Trophoblast cell (in vitro differentiated cells and primary cell): ENCODE results near the gene LRP1-AS.

Experiments
- DNase-seq, 2 donors: peaks; one replicate each; pipeline ENCODE4 v3.0.0-alpha.2; 2016
- H2AFZ ChIP-seq: 2 replicates; pipeline ENCODE4 v1.6.1; 2013; ENCODE audit warnings: low read length, moderate library complexity, mild to moderate bottlenecking; ENCODE audit not compliant: insufficient read depth, poor library complexity
- H2AK5ac ChIP-seq: 2 replicates; pipeline ENCODE4 v1.6.1; 2013; ENCODE audit warnings: mild to moderate bottlenecking, low read length
- H2BK120ac ChIP-seq: 2 replicates; pipeline ENCODE4 v1.6.1; 2013; ENCODE audit warnings: low read length, mild to moderate bottlenecking, moderate library complexity; ENCODE audit not compliant: insufficient read depth, poor library complexity
- H2BK12ac ChIP-seq: 2 replicates; pipeline ENCODE4 v1.6.1; 2013; ENCODE audit warnings: mild to moderate bottlenecking, low read length, moderate library complexity
- H2BK5ac ChIP-seq: 2 replicates; pipeline ENCODE4 v1.6.1; 2013; ENCODE audit warnings: low read length, low read depth, moderate library complexity, mild to moderate bottlenecking; ENCODE audit not compliant: poor library complexity
- H3K14ac ChIP-seq: 2 replicates; pipeline ENCODE4 v1.6.1; 2013; ENCODE audit warnings: mild to moderate bottlenecking, low read length
- H3K18ac ChIP-seq: 2 replicates; pipeline ENCODE4 v1.6.1; 2013; ENCODE audit warnings: mild to moderate bottlenecking, low read length
- H3K23ac ChIP-seq: 2 replicates; pipeline ENCODE4 v1.6.1; 2013; ENCODE audit warnings: low read length
- H3K27ac ChIP-seq: 2 replicates; pipeline ENCODE4 v1.5.1; 2013; ENCODE audit warnings: low read depth, mild to moderate bottlenecking, inconsistent platforms, low read length, moderate library complexity
- H3K27me3 ChIP-seq: 2 replicates; pipeline ENCODE4 v1.6.1; 2013; ENCODE audit warnings: inconsistent platforms, mild to moderate bottlenecking, low read length, moderate library complexity; ENCODE audit not compliant: insufficient read depth
- H3K36me3 ChIP-seq, 2 experiments: 1 replicate in 1 of 2; 2 replicates in 1 of 2; pipeline ENCODE4 v1.6.1; 2013; ENCODE audit warnings: low read length in 2 of 2, mild to moderate bottlenecking in 2 of 2, moderate library complexity in 1 of 2; ENCODE audit not compliant: insufficient read depth in 2 of 2, control insufficient read depth in 1 of 2
- H3K4ac ChIP-seq: 2 replicates; pipeline ENCODE4 v1.6.1; 2013; ENCODE audit warnings: low read depth, mild to moderate bottlenecking, low read length, moderate library complexity
- H3K4me1 ChIP-seq, 2 experiments: 1 replicate in 1 of 2; 2 replicates in 1 of 2; pipeline ENCODE4 v1.6.1; 2013; ENCODE audit warnings: low read length in 2 of 2, mild to moderate bottlenecking in 2 of 2, moderate library complexity in 1 of 2; ENCODE audit not compliant: insufficient read depth in 2 of 2, control insufficient read depth in 1 of 2
- H3K4me2 ChIP-seq: 2 replicates; pipeline ENCODE4 v1.6.1; 2013; ENCODE audit warnings: inconsistent platforms, mild to moderate bottlenecking, low read length, moderate library complexity
- H3K4me3 ChIP-seq: 2 replicates; pipeline ENCODE4 v1.5.1; 2013; ENCODE audit warnings: mild to moderate bottlenecking, low read depth, low read length, inconsistent platforms
- H3K79me1 ChIP-seq: one replicate; pipeline ENCODE4 v1.6.1; 2013; ENCODE audit warnings: low read length
- H3K79me2 ChIP-seq: 2 replicates; pipeline ENCODE4 v1.6.1; 2013; ENCODE audit warnings: low read length, mild to moderate bottlenecking; ENCODE audit not compliant: control insufficient read depth, insufficient read depth, poor library complexity
- H3K9ac ChIP-seq: 2 replicates; pipeline ENCODE4 v1.6.1; 2013; ENCODE audit warnings: mild to moderate bottlenecking, low read length
- H3K9me3 ChIP-seq: 2 replicates; pipeline ENCODE4 v1.6.1; 2013; ENCODE audit warnings: low read depth, mild to moderate bottlenecking, control low read depth, inconsistent platforms, low read length; ENCODE audit not compliant: insufficient read depth
- H4K12ac ChIP-seq: 2 replicates; pipeline ENCODE4 v1.6.1; 2013; ENCODE audit warnings: low read depth, mild to moderate bottlenecking, low read length, moderate library complexity
- H4K8ac ChIP-seq: 2 replicates; pipeline ENCODE4 v1.6.1; 2013; ENCODE audit warnings: low read depth, mild to moderate bottlenecking, low read length, moderate library complexity
- H4K91ac ChIP-seq: one replicate; pipeline ENCODE4 v1.6.1; 2013; ENCODE audit warnings: low read depth, mild to moderate bottlenecking, low read length, moderate library complexity
- whole genome bisulfite sequencing: extraction: QIAGEN DNeasy Blood & Tissue Kit; methylation state at CpG from one replicate; pipeline ENCODE4 v1.1.7; 2013; ENCODE audit warnings: missing lambda C conversion rate; ENCODE audit not compliant: insufficient read length, insufficient coverage; ENCODE audit errors: extremely low coverage; 5-methylcytosine and 5-hydroxymethylcytosine counted together

Gene LRP1-AS

GRCh38 chr12:57176139-57176477 lies 28.7 kb upstream of the LRP1-AS start:
- Histone ChIP-seq H3K4me1 (peaks cover 5 to 8% of the 10 kb centered on the region in 2 experiments), H3K23ac (no peak overlapping the region), H3K79me2 (no peaks in the 10 kb centered on the region), H3K4me2 (no peak overlapping the region), H3K27me3 (no peaks in the 10 kb centered on the region), H2BK5ac (no peak overlapping the region), H4K12ac (no peak overlapping the region), H2AK5ac (no peak overlapping the region), H4K8ac (no peak overlapping the region), H3K9me3 (peaks cover 2% of the 10 kb centered on the region), H2AFZ (no peak overlapping the region), H2BK120ac (no peak overlapping the region), H3K36me3 (peaks cover 87 to 89% of the 10 kb centered on the region in 2 experiments), H3K4me3 (no peak overlapping the region), H3K27ac (no peak overlapping the region), H3K79me1 (no peaks in the 10 kb centered on the region), H3K4ac (no peak overlapping the region), H3K14ac (no peak overlapping the region), H3K9ac (peak overlapping the region; percentile 45), H3K18ac (no peak overlapping the region), H2BK12ac (no peak overlapping the region), H4K91ac (no peak overlapping the region)
- no CpG with 5 or more reads among the region's 9 CpGs for WGBS
- no peak for DNase-seq

GRCh38 chr12:57175428-57176138 lies 28.2 kb upstream of the LRP1-AS start:
- Histone ChIP-seq H2BK12ac (no peak overlapping the region), H3K18ac (no peak overlapping the region), H3K79me1 (no peaks in the 10 kb centered on the region)

GRCh38 chr12:57173683-57174082 lies 26.3 kb upstream of the LRP1-AS start:
- no peak overlapping the region for H4K12ac ChIP-seq
- H2BK120ac ChIP-seq, result no peak overlapping the region
- no peak overlapping the region for H4K8ac ChIP-seq
- H3K36me3 ChIP-seq, result peaks cover 82 to 85% of the 10 kb centered on the region in 2 experiments
- peaks cover 2% of the 10 kb centered on the region for H3K9me3 ChIP-seq
- no peak overlapping the region for H2BK12ac ChIP-seq
- no peaks in the 10 kb centered on the region for H3K79me1 ChIP-seq
- no peak overlapping the region for H3K4me3 ChIP-seq
- no peak overlapping the region for H3K4me2 ChIP-seq
- no peak overlapping the region for H4K91ac ChIP-seq
- H3K14ac ChIP-seq, result no peak overlapping the region
- no peak overlapping the region for H2BK5ac ChIP-seq
- H2AFZ ChIP-seq, result no peak overlapping the region
- H3K27me3 ChIP-seq, result no peaks in the 10 kb centered on the region
- no peaks in the 10 kb centered on the region for H3K79me2 ChIP-seq
- H3K9ac ChIP-seq, result no peak overlapping the region
- H3K27ac ChIP-seq, result no peak overlapping the region
- no peak for DNase-seq
- no peak overlapping the region for H2AK5ac ChIP-seq
- H3K18ac ChIP-seq, result no peak overlapping the region
- no peak overlapping the region for H3K4ac ChIP-seq
- H3K4me1 ChIP-seq, result peaks cover 0 to 3% of the 10 kb centered on the region in 2 experiments
- WGBS, result no CpG with 5 or more reads among the region's 14 CpGs
- no peak overlapping the region for H3K23ac ChIP-seq

More at GRCh38 chr12:57175428-57176138, 28.2 kb upstream of the LRP1-AS start:
- no peak overlapping the region for H3K14ac ChIP-seq
- H3K27ac ChIP-seq, result no peak overlapping the region
- no peak overlapping the region for H2BK5ac ChIP-seq
- no peak overlapping the region for H3K23ac ChIP-seq
- H3K4me2 ChIP-seq, result no peak overlapping the region
- peaks cover 2% of the 10 kb centered on the region for H3K9me3 ChIP-seq
- no peak overlapping the region for H2AFZ ChIP-seq
- H3K27me3 ChIP-seq, result no peaks in the 10 kb centered on the region
- no peak overlapping the region for H4K12ac ChIP-seq
- WGBS, result no CpG with 5 or more reads among the region's 29 CpGs
- H3K4me3 ChIP-seq, result no peak overlapping the region
- peaks cover 87 to 89% of the 10 kb centered on the region in 2 experiments for H3K36me3 ChIP-seq
- no peak overlapping the region for H2AK5ac ChIP-seq
- H3K79me2 ChIP-seq, result no peaks in the 10 kb centered on the region
- H3K9ac ChIP-seq, result no peak overlapping the region
- peaks cover 1 to 4% of the 10 kb centered on the region in 2 experiments for H3K4me1 ChIP-seq
- no peak overlapping the region for H3K4ac ChIP-seq
- DNase-seq, result peak; percentile 63 to 88
- no peak overlapping the region for H4K91ac ChIP-seq
- no peak overlapping the region for H2BK120ac ChIP-seq
- no peak overlapping the region for H4K8ac ChIP-seq

- no peak overlapping the region for H3K4me2 ChIP-seq
- H2AFZ ChIP-seq, result no peak overlapping the region
- H3K27ac ChIP-seq, result no peak overlapping the region
- no peak overlapping the region for H3K4ac ChIP-seq
- no peak overlapping the region for H2AK5ac ChIP-seq
- no peaks in the 10 kb centered on the region for H3K27me3 ChIP-seq
- no peak overlapping the region for H4K91ac ChIP-seq
- H2BK12ac ChIP-seq, result no peak overlapping the region
- H3K4me1 ChIP-seq, result peaks cover 0 to 3% of the 10 kb centered on the region in 2 experiments
- no peak overlapping the region for H3K14ac ChIP-seq
- H3K79me2 ChIP-seq, result no peaks in the 10 kb centered on the region
- no peak overlapping the region for H3K4me3 ChIP-seq
- WGBS, result no CpG with 5 or more reads among the region's 11 CpGs
- H2BK120ac ChIP-seq, result no peak overlapping the region
- H3K9ac ChIP-seq, result no peak overlapping the region
- no peaks in the 10 kb centered on the region for H3K9me3 ChIP-seq
- no peaks in the 10 kb centered on the region for H3K79me1 ChIP-seq
- H3K36me3 ChIP-seq, result peaks cover 82 to 85% of the 10 kb centered on the region in 2 experiments
- H2BK5ac ChIP-seq, result no peak overlapping the region
- peak in 1 of 2 donors; percentile 20 for DNase-seq
- no peak overlapping the region for H3K23ac ChIP-seq
- H3K18ac ChIP-seq, result no peak overlapping the region
- no peak overlapping the region for H4K12ac ChIP-seq
- no peak overlapping the region for H4K8ac ChIP-seq
Observed at GRCh38 chr12:57173089-57173488, 25.7 kb upstream of the LRP1-AS start.
